ENCODE data around the gene OR2T10. TPM values are rescaled to one million over a fixed set of nuclear protein-coding genes. Genes with fewer than 3 reads are reported as not detected.
"Not testable (repeated sequence)": the region's sequence is repeated elsewhere in the genome, so short reads cannot be mapped to it uniquely, and the experiment has no call there.

The OR2T10 gene
- total and polyA plus RNA-seq, 2 donors (not counting 3 experiments of a cell fraction or from before 2014, with no cell fraction given): not detected

GRCh38 chr1:248576260-248576980 is 21.1 kb downstream of the OR2T10 start:
- H3K79me2 ChIP-seq (ENCODE audit: control insufficient read depth, insufficient read depth, low read length): no peaks in the 10 kb centered on the region
- no peaks in the 10 kb centered on the region for H3K36me3 ChIP-seq (ENCODE audit: control insufficient read depth in 2 of 2, extremely low read depth in 1 of 2, insufficient read depth in 2 of 2, low read length in 2 of 2)
- CTCF ChIA-PET: no interaction called here
- H3K4me3 ChIP-seq (replicated peaks in 1 of 3; ENCODE audit: insufficient read depth in 1 of 3, low read depth in 1 of 3, low read length in 3 of 3): no peak overlapping the region
- H4K20me1 ChIP-seq (replicated peaks; ENCODE audit: control insufficient read depth, extremely low read depth, insufficient read depth, low read length): no peaks in the 10 kb centered on the region
- H2AFZ ChIP-seq (ENCODE audit: low read depth, low read length): no peak overlapping the region
- TF ChIP-seq JUN (IDR thresholded peaks at IDR 0.05; ENCODE audit: borderline replicate concordance, insufficient read depth, insufficient read length, low read depth) (no peak), POLR2AphosphoS5 (IDR thresholded peaks at IDR 0.05; ENCODE audit: insufficient read depth, low read depth, low read length) (no peak), FOS (IDR thresholded peaks at IDR 0.05; ENCODE audit: borderline replicate concordance, insufficient read depth, low read length) (no peak), CTCF (IDR thresholded peaks at IDR 0.05; ENCODE audit: extremely low read depth in 1 of 2, insufficient read depth in 1 of 2, low read depth in 1 of 2, low read length in 2 of 2) (no peak), MYC (IDR thresholded peaks at IDR 0.05; ENCODE audit: low read depth, low read length) (no peak), POLR2A (IDR thresholded peaks at IDR 0.05; ENCODE audit: low read depth, low read length) (no peak), MAX (IDR thresholded peaks at IDR 0.05; ENCODE audit: insufficient read depth, insufficient read length) (no peak), GATA2 (IDR thresholded peaks at IDR 0.05; ENCODE audit: insufficient read depth, insufficient read length, low read depth, low read length) (no peak), EZH2 (IDR thresholded peaks at IDR 0.05; ENCODE audit: borderline replicate concordance, low read depth, low read length, severe bottlenecking) (no peak)
- POLR2A ChIA-PET: no interaction called here
- no peaks in the 10 kb centered on the region for H3K9me1 ChIP-seq (replicated peaks; ENCODE audit: control insufficient read depth, extremely low read depth, insufficient read depth, low read length)
- no peak for FAIRE-seq
- dilution Hi-C loops (cut with MboI; ENCODE audit: extremely low pct_ligation_motif_present, low sequenced_read_pairs) (no loop called here), intact Hi-C loops (cut with micrococcal nuclease) (no loop called here)
- no TSS peak for BruUV-seq (replicated peaks)
- H3K4me1 ChIP-seq (ENCODE audit: control insufficient read depth, extremely low read depth, insufficient read depth, low read length): no peaks in the 10 kb centered on the region
- H3K4me2 ChIP-seq (ENCODE audit: insufficient read depth, low read length): no peak overlapping the region
- no peaks in the 10 kb centered on the region for H3K9me3 ChIP-seq (replicated peaks; ENCODE audit: control insufficient read depth, insufficient read depth, low read length)
- no peak overlapping the region for H3K9ac ChIP-seq (replicated peaks; ENCODE audit: extremely low read depth, insufficient read depth, low read length)
- H3K27ac ChIP-seq (ENCODE audit: insufficient read depth, low read depth, low read length): no peak overlapping the region
- H3K27me3 ChIP-seq (ENCODE audit: control insufficient read depth in 2 of 2, insufficient read depth in 2 of 2, low read length in 2 of 2): no peaks in the 10 kb centered on the region
- DNase-seq (ENCODE audit: low read depth, low spot score): no peak

GRCh38 chr1:248574657-248575056 is 22.8 kb downstream of the OR2T10 start, which contains the start of gene OR2T34:
OR2T34 (minus strand) TSS chr1:248574757; CDS start chr1:248574757, 0 bp downstream.
- H3K36me3 ChIP-seq (ENCODE audit: control insufficient read depth in 2 of 2, extremely low read depth in 1 of 2, insufficient read depth in 2 of 2, low read length in 2 of 2); H3K9me3 ChIP-seq (replicated peaks; ENCODE audit: control insufficient read depth, insufficient read depth, low read length); H3K9ac ChIP-seq (replicated peaks; ENCODE audit: extremely low read depth, insufficient read depth, low read length); H4K20me1 ChIP-seq (replicated peaks; ENCODE audit: control insufficient read depth, extremely low read depth, insufficient read depth, low read length); H3K4me2 ChIP-seq (ENCODE audit: insufficient read depth, low read length); intact Hi-C loops (cut with micrococcal nuclease); dilution Hi-C loops (cut with MboI; ENCODE audit: extremely low pct_ligation_motif_present, low sequenced_read_pairs); H3K27ac ChIP-seq (ENCODE audit: insufficient read depth, low read depth, low read length); H3K27me3 ChIP-seq (ENCODE audit: control insufficient read depth in 2 of 2, insufficient read depth in 2 of 2, low read length in 2 of 2); H3K9me1 ChIP-seq (replicated peaks; ENCODE audit: control insufficient read depth, extremely low read depth, insufficient read depth, low read length); DNase-seq (ENCODE audit: low read depth, low spot score); CTCF ChIA-PET; H3K4me3 ChIP-seq (replicated peaks in 1 of 3; ENCODE audit: insufficient read depth in 1 of 3, low read depth in 1 of 3, low read length in 3 of 3); FAIRE-seq; POLR2A ChIA-PET; H2AFZ ChIP-seq (ENCODE audit: low read depth, low read length); H3K4me1 ChIP-seq (ENCODE audit: control insufficient read depth, extremely low read depth, insufficient read depth, low read length); BruUV-seq (replicated peaks); H3K79me2 ChIP-seq (ENCODE audit: control insufficient read depth, insufficient read depth, low read length): not testable (repeated sequence)

GRCh38 chr1:248573856-248574255 is 23.6 kb downstream of the OR2T10 start:
- CTCF ChIA-PET; DNase-seq (ENCODE audit: low read depth, low spot score): not testable (repeated sequence)

More at GRCh38 chr1:248573856-248574255, 23.6 kb downstream of the OR2T10 start:
- BruUV-seq (replicated peaks); H2AFZ ChIP-seq (ENCODE audit: low read depth, low read length); H3K4me1 ChIP-seq (ENCODE audit: control insufficient read depth, extremely low read depth, insufficient read depth, low read length); H3K9me1 ChIP-seq (replicated peaks; ENCODE audit: control insufficient read depth, extremely low read depth, insufficient read depth, low read length); H3K27ac ChIP-seq (ENCODE audit: insufficient read depth, low read depth, low read length); H3K79me2 ChIP-seq (ENCODE audit: control insufficient read depth, insufficient read depth, low read length); dilution Hi-C loops (cut with MboI; ENCODE audit: extremely low pct_ligation_motif_present, low sequenced_read_pairs); H3K36me3 ChIP-seq (ENCODE audit: control insufficient read depth in 2 of 2, extremely low read depth in 1 of 2, insufficient read depth in 2 of 2, low read length in 2 of 2); intact Hi-C loops (cut with micrococcal nuclease); H3K4me3 ChIP-seq (replicated peaks in 1 of 3; ENCODE audit: insufficient read depth in 1 of 3, low read depth in 1 of 3, low read length in 3 of 3); H3K9me3 ChIP-seq (replicated peaks; ENCODE audit: control insufficient read depth, insufficient read depth, low read length); POLR2A ChIA-PET; H3K4me2 ChIP-seq (ENCODE audit: insufficient read depth, low read length); H3K27me3 ChIP-seq (ENCODE audit: control insufficient read depth in 2 of 2, insufficient read depth in 2 of 2, low read length in 2 of 2); H3K9ac ChIP-seq (replicated peaks; ENCODE audit: extremely low read depth, insufficient read depth, low read length); H4K20me1 ChIP-seq (replicated peaks; ENCODE audit: control insufficient read depth, extremely low read depth, insufficient read depth, low read length); FAIRE-seq: not testable (repeated sequence)

All from endothelial cell of umbilical vein (primary cell).